Measurements from ENCODE around the gene TLE4.

DNA sequence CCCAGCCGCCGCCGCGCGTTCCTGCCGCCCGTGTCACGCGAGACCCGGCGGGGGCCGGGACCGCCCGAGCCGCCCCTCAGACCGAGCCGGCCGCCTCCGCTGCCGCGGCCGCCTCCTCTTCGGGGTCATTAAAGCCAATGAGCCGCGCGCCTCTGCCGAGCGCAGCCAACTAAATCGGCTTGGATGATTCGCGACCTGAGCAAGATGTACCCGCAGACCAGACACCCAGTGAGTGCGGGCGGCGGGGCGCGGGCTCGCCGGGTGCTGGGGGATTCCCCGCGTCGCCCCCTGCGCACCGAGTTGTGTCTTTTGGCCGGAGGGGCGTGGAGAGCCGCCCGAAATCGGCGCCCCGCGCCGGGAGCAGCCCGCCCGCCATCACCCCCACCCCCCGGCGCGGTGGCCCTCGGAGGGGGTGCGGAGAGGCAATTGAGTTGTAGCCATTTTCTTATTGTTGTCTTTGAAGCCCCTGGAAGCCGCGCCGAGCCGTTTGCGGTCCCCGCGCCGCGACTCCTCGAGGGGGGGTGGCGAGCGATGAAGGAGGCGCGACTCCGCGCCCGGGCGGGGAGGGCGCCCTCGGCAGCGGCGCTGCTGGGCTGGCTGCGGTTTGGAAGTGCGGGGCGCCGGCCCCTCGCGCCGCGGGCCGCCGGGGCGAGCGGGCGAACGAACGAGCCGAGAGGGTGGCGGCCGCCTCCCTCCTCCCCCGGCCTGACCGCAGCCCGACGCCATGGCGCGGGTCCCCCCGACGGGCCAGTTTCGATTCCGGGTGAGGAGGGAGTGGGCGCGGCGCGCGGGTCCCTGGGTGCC, 1.0 kb downstream of the TLE4 start:
- TF ChIP-seq, protein P1, sequence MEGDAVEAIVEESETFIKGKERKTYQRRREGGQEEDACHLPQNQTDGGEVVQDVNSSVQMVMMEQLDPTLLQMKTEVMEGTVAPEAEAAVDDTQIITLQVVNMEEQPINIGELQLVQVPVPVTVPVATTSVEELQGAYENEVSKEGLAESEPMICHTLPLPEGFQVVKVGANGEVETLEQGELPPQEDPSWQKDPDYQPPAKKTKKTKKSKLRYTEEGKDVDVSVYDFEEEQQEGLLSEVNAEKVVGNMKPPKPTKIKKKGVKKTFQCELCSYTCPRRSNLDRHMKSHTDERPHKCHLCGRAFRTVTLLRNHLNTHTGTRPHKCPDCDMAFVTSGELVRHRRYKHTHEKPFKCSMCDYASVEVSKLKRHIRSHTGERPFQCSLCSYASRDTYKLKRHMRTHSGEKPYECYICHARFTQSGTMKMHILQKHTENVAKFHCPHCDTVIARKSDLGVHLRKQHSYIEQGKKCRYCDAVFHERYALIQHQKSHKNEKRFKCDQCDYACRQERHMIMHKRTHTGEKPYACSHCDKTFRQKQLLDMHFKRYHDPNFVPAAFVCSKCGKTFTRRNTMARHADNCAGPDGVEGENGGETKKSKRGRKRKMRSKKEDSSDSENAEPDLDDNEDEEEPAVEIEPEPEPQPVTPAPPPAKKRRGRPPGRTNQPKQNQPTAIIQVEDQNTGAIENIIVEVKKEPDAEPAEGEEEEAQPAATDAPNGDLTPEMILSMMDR (optimal IDR thresholded peaks at IDR 0.05 in 1 of 3, IDR thresholded peaks at IDR 0.05 in 1 of 3, conservative IDR thresholded peaks at IDR 0.05 in 1 of 3; ENCODE audit: extremely low read depth in 1 of 3, insufficient read depth in 2 of 3, low read length in 3 of 3) = peak in 1 of 3 experiments; percentile 42
- TF ChIP-seq EZH2 (IDR thresholded peaks at IDR 0.05; ENCODE audit: low read length) = no peak

Data from keratinocyte (primary cell).